ENCODE measurements around the gene CCDC40.

- TF ChIP-seq EZH2 (IDR thresholded peaks at IDR 0.05; ENCODE audit: borderline replicate concordance, insufficient read depth, low read depth, low read length, poor library complexity, severe bottlenecking) (no peak), CTCF (IDR thresholded peaks at IDR 0.05) (no peak)
Observed at GRCh38 chr17:80137131-80137530, 100.7 kb downstream of the CCDC40 start.

Data from B cell (primary cell).